Mucosa of descending colon (tissue), 3 donors: ENCODE measurements around the gene PKD1L1. TPM values are rescaled to one million over a fixed set of nuclear protein-coding genes. Genes with fewer than 3 reads are reported as not detected.
A peak's percentile ranks its signal among the peaks of the same experiment; 100 is the strongest.

Experiments used
- ATAC-seq: fragments of 200-7000 bp; cut with Tn5 transposase; one replicate; pipeline ENCODE4 v1.9.1; 2020; ENCODE audit warnings: mild to moderate bottlenecking, moderate library complexity
- DNase-seq, 3 donors: peaks; one replicate each; pipeline ENCODE4 v3.0.0-alpha.2; 2020
- H3K36me3 ChIP-seq: fragments of 200-600 bp; one replicate; pipeline ENCODE4 v1.8.0; 2021; ENCODE audit warnings: low read depth, mild to moderate bottlenecking
- H3K4me1 ChIP-seq: fragments of 200-600 bp; one replicate; pipeline ENCODE4 v1.8.0; 2021; ENCODE audit warnings: low read depth, mild to moderate bottlenecking
- H3K4me3 ChIP-seq: fragments of 200-600 bp; one replicate; pipeline ENCODE4 v1.8.0; 2021; ENCODE audit warnings: mild to moderate bottlenecking
- H3K9me3 ChIP-seq: fragments of 200-600 bp; one replicate; pipeline ENCODE4 v1.8.0; 2021; ENCODE audit warnings: mild to moderate bottlenecking
- CTCF ChIP-seq: fragments of 200-600 bp; IDR thresholded peaks from one replicate; pipeline ENCODE4 v1.8.0; 2022; ENCODE audit warnings: antibody characterized with exemption, mild to moderate bottlenecking
- intact Hi-C, 2 donors: fragments of 100-400 bp; cut with DNase I in 1 of 2; cut with micrococcal nuclease in 1 of 2; formaldehyde crosslinking; loops; one replicate each; pipeline versions ENCODE4 v1.11.0 to v1.11.1; 2022; cut with DNase I, micrococcal nuclease
- total RNA-seq, 3 donors: library from RNA; stranded (reverse); fragmentation: NEBNext Ultra II Directional in 2 of 3; extraction: Animal tissue kit (Norgen Biotek cat#: 25700) in 2 of 3; gene quantifications; one replicate each; pipeline versions ENCODE4 v1.2.1 to v1.2.4, GENCODE V29; 2021 to 2023
- donor health status: DM: no; HTN: no; CAD: no; lungs with moderate emphysema.
- donor health status: DM: no; HTN: no; CAD: no.
- donor health status: DM: no; HTN: yes; CAD: no.

Gene PKD1L1
- total RNA-seq, 3 donors from 2014 or later: 0.60 to 0.95 (median 0.61) TPM

GRCh38 chr7:47807756-47808155 lies 140.5 kb downstream of the PKD1L1 start:
- H3K9me3 ChIP-seq: no peaks in the 10 kb centered on the region
- H3K36me3 ChIP-seq: no peaks in the 10 kb centered on the region
- no peak for TF ChIP-seq CTCF
- DNase-seq: no peak
- H3K4me1 ChIP-seq: no peaks in the 10 kb centered on the region
- no peak overlapping the region for H3K4me3 ChIP-seq
- peak; percentile 22 for ATAC-seq
- intact Hi-C loops: no loop called here

DNA sequence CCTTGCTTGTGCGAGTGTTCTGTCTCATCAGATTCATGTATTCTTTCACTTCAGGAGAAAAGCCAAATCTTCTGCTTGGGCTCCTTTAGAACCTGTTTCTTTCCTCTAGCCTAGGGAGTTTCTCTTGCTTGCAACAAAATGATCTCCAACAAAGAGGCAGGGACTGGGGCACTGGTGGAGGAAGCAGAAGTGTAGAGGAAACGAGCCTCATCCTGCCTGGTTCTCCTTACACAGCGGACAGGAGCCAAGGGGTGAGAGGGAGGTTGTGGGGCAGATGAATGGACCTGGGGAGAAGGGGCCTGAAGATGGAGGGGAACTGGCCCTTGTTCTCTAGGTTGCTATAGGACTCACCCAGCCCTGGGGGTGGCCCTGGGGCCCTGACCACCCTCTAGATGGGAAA lies 141.1 kb downstream of the PKD1L1 start:
- no peak for TF ChIP-seq CTCF
- DNase-seq: no peak
- peak; percentile 25 for ATAC-seq
- no peak overlapping the region for H3K4me3 ChIP-seq
- no peaks in the 10 kb centered on the region for H3K4me1 ChIP-seq
- H3K36me3 ChIP-seq: no peaks in the 10 kb centered on the region
- intact Hi-C loops: no loop called here
- H3K9me3 ChIP-seq: no peaks in the 10 kb centered on the region

DNA sequence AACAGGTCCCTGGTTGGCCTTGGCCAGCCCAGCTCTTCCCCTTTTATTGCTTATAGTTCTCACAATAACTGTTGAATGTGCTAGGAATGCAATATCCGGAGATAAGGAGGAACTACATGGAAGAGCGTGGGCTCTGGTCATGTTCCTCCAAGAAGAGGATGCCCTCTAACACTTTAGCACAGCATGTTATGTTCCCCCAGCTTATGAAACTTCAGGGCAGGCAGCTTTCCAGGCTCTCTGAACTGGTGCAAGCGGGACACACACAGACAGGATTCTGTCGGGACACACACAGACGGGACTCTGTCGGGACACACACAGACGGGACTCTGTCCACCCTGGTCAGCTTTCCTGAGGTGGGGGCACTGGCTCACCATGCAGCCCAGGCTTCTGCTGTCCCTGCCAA lies 141.6 kb downstream of the PKD1L1 start:
- no peaks in the 10 kb centered on the region for H3K9me3 ChIP-seq
- ATAC-seq (peak; percentile 43), DNase-seq (no peak)
- H3K4me3 ChIP-seq: no peak overlapping the region
- TF ChIP-seq CTCF: no peak
- H3K36me3 ChIP-seq: no peaks in the 10 kb centered on the region
- H3K4me1 ChIP-seq: no peaks in the 10 kb centered on the region
- intact Hi-C loops: no loop called here

GRCh38 chr7:47804767-47805545 lies 143.3 kb downstream of the PKD1L1 start:
- intact Hi-C loops: no loop called here
- no peaks in the 10 kb centered on the region for H3K4me1 ChIP-seq

GRCh38 chr7:47803846-47804245 lies 144.4 kb downstream of the PKD1L1 start:
- Histone ChIP-seq H3K4me3 (no peak overlapping the region), H3K9me3 (no peaks in the 10 kb centered on the region), H3K4me1 (no peaks in the 10 kb centered on the region), H3K36me3 (no peaks in the 10 kb centered on the region)
- no peak for TF ChIP-seq CTCF
- DNase-seq (no peak), ATAC-seq (no peak)
- intact Hi-C loops: no loop called here

More at GRCh38 chr7:47804767-47805545, 143.3 kb downstream of the PKD1L1 start:
- TF ChIP-seq CTCF: no peak
- Histone ChIP-seq H3K36me3 (no peaks in the 10 kb centered on the region), H3K4me3 (no peak overlapping the region), H3K9me3 (no peaks in the 10 kb centered on the region)
- no peak for DNase-seq
- ATAC-seq: peak; percentile 30
